GM18951 (cell line): ENCODE data around the gene OR2AT4.

Experiments used
- POLR2A ChIP-seq: IDR thresholded peaks from 4 replicates; pipeline ENCODE4 v1.6.1; 2011; ENCODE audit warnings: mild to moderate bottlenecking; ENCODE audit not compliant: insufficient read length, insufficient read depth; ENCODE audit errors: extremely low read depth
- in situ Hi-C: fragments of 300-500 bp; cut with MboI; formaldehyde crosslinking; loops from one replicate; pipeline ENCODE4 v1.12.0; 2022; ENCODE audit warnings: low sequenced_read_pairs, mixed read lengths, inconsistent platforms; ENCODE audit not compliant: unreplicated experiment

Gene OR2AT4

GRCh38 chr11:75041263-75041662 is 55.4 kb downstream of the OR2AT4 start:
- no peak for TF ChIP-seq POLR2A
- in situ Hi-C loops: no loop called here

DNA sequence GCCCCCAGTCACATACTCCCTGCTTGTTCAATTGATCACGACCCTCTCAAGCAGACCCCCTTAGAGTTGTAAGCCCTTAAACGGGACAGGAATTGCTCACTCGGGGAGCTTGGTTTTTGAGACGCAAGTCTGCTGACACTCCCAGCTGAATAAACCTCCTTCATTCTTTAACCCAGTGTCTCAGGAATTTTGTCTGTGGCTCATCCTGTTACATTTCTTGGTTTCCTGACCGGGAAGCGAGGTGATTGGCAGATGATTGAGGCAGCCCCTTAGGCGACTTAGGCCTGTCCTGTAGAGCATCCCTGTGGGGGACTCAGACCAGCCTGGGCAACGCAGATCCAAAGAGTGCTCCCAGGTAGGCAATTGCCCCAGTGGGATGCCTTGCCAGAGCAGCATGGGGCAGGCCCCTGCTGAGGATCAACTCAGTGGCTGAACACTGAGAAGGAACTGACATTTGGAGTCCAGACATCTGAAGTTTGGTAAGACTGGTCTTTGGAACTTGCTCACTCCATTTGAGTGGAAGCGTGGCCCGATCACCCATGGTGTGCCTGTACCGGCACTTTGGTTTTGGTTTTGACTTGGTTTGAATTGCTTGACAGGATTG is 56.4 kb downstream of the OR2AT4 start:
- TF ChIP-seq POLR2A: no peak
- in situ Hi-C loops: no loop called here

GRCh38 chr11:75035911-75036565 is 60.6 kb downstream of the OR2AT4 start:
- no peak for TF ChIP-seq POLR2A
- in situ Hi-C loops: no loop called here

GRCh38 chr11:75035256-75035655 is 61.4 kb downstream of the OR2AT4 start:
- in situ Hi-C loops: no loop called here
- no peak for TF ChIP-seq POLR2A

DNA sequence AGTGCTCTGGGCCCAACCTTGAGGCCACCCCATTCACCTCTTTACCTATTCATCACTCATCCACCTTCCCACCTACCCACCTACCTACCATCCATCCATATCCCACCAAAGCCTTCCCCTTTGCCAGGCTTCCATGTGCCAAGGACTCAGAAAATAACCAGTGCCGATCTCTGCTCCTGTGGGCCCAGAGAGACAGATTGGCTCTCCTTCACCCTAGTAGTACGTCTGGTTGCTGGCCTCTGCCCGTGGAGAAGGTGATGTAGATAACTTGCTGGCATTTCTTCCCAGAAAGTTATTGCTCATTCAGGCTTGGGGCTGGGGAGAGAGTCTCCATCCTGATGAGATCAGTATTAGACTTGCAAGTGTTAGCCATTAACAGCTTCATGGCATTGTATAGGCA is 62.8 kb downstream of the OR2AT4 start:
- in situ Hi-C loops: no loop called here
- TF ChIP-seq POLR2A: no peak

DNA sequence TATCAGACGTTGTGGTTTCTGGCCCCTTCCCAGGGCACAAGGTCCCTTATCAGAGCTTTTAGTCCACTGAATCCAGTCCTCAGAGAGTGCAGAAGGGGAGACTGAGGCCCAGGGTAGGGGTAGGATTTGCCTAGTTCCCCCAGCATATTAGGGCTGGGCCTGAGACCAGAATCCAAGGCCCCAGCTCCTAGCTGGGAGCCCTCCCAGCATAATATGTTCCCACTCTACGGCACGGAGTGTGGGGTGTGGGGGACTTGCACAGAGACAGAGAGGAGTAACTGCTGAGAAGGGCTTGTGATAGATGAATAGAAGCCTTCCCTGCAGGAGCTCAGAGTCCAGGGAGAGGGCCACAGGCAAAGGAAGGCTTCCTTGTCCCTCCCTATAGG is 64.1 kb downstream of the OR2AT4 start:
- TF ChIP-seq POLR2A: no peak
- in situ Hi-C loops: no loop called here

- in situ Hi-C loops: no loop called here
- no peak for TF ChIP-seq POLR2A
Observed at GRCh38 chr11:75031771-75032549, 64.7 kb downstream of the OR2AT4 start.
